OCI-LY1 (cell line): ENCODE measurements around the gene HUNK.

Source experiments
- H2AFZ ChIP-seq: fragments of 200-600 bp; sonication (generic), shearing (Covaris generic); 2 replicates; pipeline ENCODE4 v1.6.0; 2014; ENCODE audit warnings: antibody characterized with exemption, mild to moderate bottlenecking, low read length
- H3F3A ChIP-seq: fragments of 200-600 bp; sonication (generic), shearing (Covaris generic); 2 replicates; pipeline ENCODE4 v1.6.0; 2014; ENCODE audit warnings: mild to moderate bottlenecking, antibody characterized with exemption, low read length, moderate library complexity; ENCODE audit not compliant: insufficient read depth
- H3K27ac ChIP-seq: fragments of 200-600 bp; sonication (generic); 2 replicates; pipeline ENCODE4 v1.5.1; 2014; ENCODE audit warnings: low read length, mixed run types, mild to moderate bottlenecking, low read depth; ENCODE audit not compliant: poor library complexity, severe bottlenecking
- H3K27me3 ChIP-seq: fragments of 200-600 bp; sonication (generic); 2 replicates; pipeline ENCODE4 v1.6.0; 2014; ENCODE audit warnings: antibody characterized with exemption, mild to moderate bottlenecking, low read length, moderate library complexity; ENCODE audit not compliant: insufficient read depth
- H3K36me3 ChIP-seq: fragments of 200-600 bp; sonication (generic); 2 replicates; pipeline ENCODE4 v1.6.1; 2014; ENCODE audit warnings: mild to moderate bottlenecking, antibody characterized with exemption, low read length, moderate library complexity, mixed read lengths; ENCODE audit not compliant: insufficient read depth
- H3K4me1 ChIP-seq: fragments of 200-600 bp; sonication (generic); 2 replicates; pipeline ENCODE4 v1.5.1; 2014; ENCODE audit warnings: mild to moderate bottlenecking, low read length, moderate library complexity; ENCODE audit not compliant: insufficient read depth, severe bottlenecking
- H3K4me2 ChIP-seq: fragments of 200-600 bp; sonication (generic), shearing (Covaris generic); 2 replicates; pipeline ENCODE4 v1.6.1; 2014; ENCODE audit warnings: low read length
- H3K4me3 ChIP-seq: fragments of 200-600 bp; sonication (generic); 2 replicates; pipeline ENCODE4 v1.5.1; 2014; ENCODE audit warnings: low read length, low read depth, mild to moderate bottlenecking, mixed read lengths; ENCODE audit not compliant: poor library complexity, severe bottlenecking
- H3K79me2 ChIP-seq: fragments of 200-600 bp; shearing (Covaris generic); 2 replicates; pipeline ENCODE4 v1.6.1; 2016; ENCODE audit warnings: mixed run types, low read length, mixed read lengths; ENCODE audit not compliant: insufficient read depth
- H3K9ac ChIP-seq: fragments of 200-600 bp; sonication (generic), shearing (Covaris generic); 2 replicates; pipeline ENCODE4 v1.6.1; 2014; ENCODE audit warnings: mild to moderate bottlenecking, low read length, mixed read lengths
- H3K9me2 ChIP-seq: fragments of 200-600 bp; sonication (generic), shearing (Covaris generic); 2 replicates; pipeline ENCODE4 v1.6.1; 2014; ENCODE audit warnings: low read depth, mild to moderate bottlenecking, low read length, mixed read lengths
- H3K9me3 ChIP-seq: fragments of 200-600 bp; shearing (Covaris generic); 2 replicates; pipeline ENCODE4 v1.6.1; 2014; ENCODE audit warnings: low read length, mixed read lengths
- H4K20me1 ChIP-seq: fragments of 200-600 bp; sonication (generic), shearing (Covaris generic); 2 replicates; pipeline ENCODE4 v1.6.0; 2016; ENCODE audit warnings: mild to moderate bottlenecking, low read length; ENCODE audit not compliant: insufficient read depth
- CTCF ChIP-seq: fragments of 200-600 bp; sonication (generic), shearing (Covaris generic); IDR thresholded peaks from 2 replicates; pipeline ENCODE4 v1.5.1; 2017; ENCODE audit warnings: mild to moderate bottlenecking, antibody characterized with exemption, low read length, moderate library complexity, mixed read lengths
- EZH2 ChIP-seq: fragments of 200-600 bp; sonication (generic), shearing (Covaris generic); IDR thresholded peaks from 2 replicates; pipeline ENCODE4 v1.8.0; 2017; ENCODE audit warnings: borderline replicate concordance, mixed run types, mild to moderate bottlenecking, antibody characterized with exemption, low read length, moderate library complexity, mixed read lengths

Gene HUNK

GRCh38 chr21:31920275-31920674 lies 47.5 kb downstream of the HUNK start:
- Histone ChIP-seq H3K9me2 (no peaks in the 10 kb centered on the region), H3K4me3 (no peak overlapping the region), H3K27me3 (no peaks in the 10 kb centered on the region; the same call in 1 of the 2 replicates), H4K20me1 (no peaks in the 10 kb centered on the region), H3K9me3 (no peaks in the 10 kb centered on the region), H3K9ac (no peak overlapping the region), H3K79me2 (no peaks in the 10 kb centered on the region), H3K27ac (no peak overlapping the region), H3K4me2 (no peak overlapping the region), H3K36me3 (no peaks in the 10 kb centered on the region), H3K4me1 (no peaks in the 10 kb centered on the region), H2AFZ (no peak overlapping the region), H3F3A (no peaks in the 10 kb centered on the region)
- no peak for TF ChIP-seq CTCF
- TF ChIP-seq EZH2: no peak

- no peak overlapping the region for H3K27ac ChIP-seq
- H2AFZ ChIP-seq: no peak overlapping the region
- TF ChIP-seq EZH2 (no peak), CTCF (no peak)
- H3K4me1 ChIP-seq: no peaks in the 10 kb centered on the region
- H3K27me3 ChIP-seq: no peaks in the 10 kb centered on the region; the same call in 1 of the 2 replicates
- no peaks in the 10 kb centered on the region for H3K9me2 ChIP-seq
- H3K4me2 ChIP-seq: no peak overlapping the region
- no peaks in the 10 kb centered on the region for H3K9me3 ChIP-seq
- H3K79me2 ChIP-seq: no peaks in the 10 kb centered on the region
- H4K20me1 ChIP-seq: no peaks in the 10 kb centered on the region
- H3K9ac ChIP-seq: no peak overlapping the region
- no peak overlapping the region for H3K4me3 ChIP-seq
- no peaks in the 10 kb centered on the region for H3K36me3 ChIP-seq
- no peaks in the 10 kb centered on the region for H3F3A ChIP-seq
These were observed 48.3 kb downstream of the HUNK start for GRCh38 chr21:31921079-31921478.

GRCh38 chr21:31922881-31923280 lies 50.1 kb downstream of the HUNK start:
- Histone ChIP-seq H3K4me1 (no peaks in the 10 kb centered on the region), H3K36me3 (no peaks in the 10 kb centered on the region), H3K27me3 (no peaks in the 10 kb centered on the region; the same call in 1 of the 2 replicates), H3K9ac (no peak overlapping the region), H3K9me2 (no peaks in the 10 kb centered on the region), H3K27ac (no peak overlapping the region), H3K4me2 (no peak overlapping the region), H4K20me1 (no peaks in the 10 kb centered on the region), H3F3A (no peaks in the 10 kb centered on the region), H3K79me2 (no peaks in the 10 kb centered on the region), H2AFZ (no peak overlapping the region), H3K4me3 (no peak overlapping the region), H3K9me3 (no peaks in the 10 kb centered on the region)
- TF ChIP-seq CTCF (no peak), EZH2 (no peak)
